GM23248 (cell line): ENCODE measurements around the gene SNCA. TPM values are rescaled to one million over a fixed set of nuclear protein-coding genes. Genes with fewer than 3 reads are reported as not detected.

ENCODE experiments used
- DNase-seq: peaks from one replicate; pipeline ENCODE4 v3.0.0-alpha.2; 2015
- H2AFZ ChIP-seq: fragments of 200-600 bp; sonication (generic); 2 replicates; pipeline ENCODE4 v1.6.1; 2016; ENCODE audit warnings: antibody characterized with exemption
- H3F3A ChIP-seq: fragments of 200-600 bp; sonication (generic); 2 replicates; pipeline ENCODE4 v1.6.1; 2016; ENCODE audit warnings: mild to moderate bottlenecking, antibody characterized with exemption, mixed run types; ENCODE audit not compliant: insufficient read depth
- H3K27ac ChIP-seq: fragments of 200-600 bp; sonication (generic); 2 replicates; pipeline ENCODE4 v1.5.1; 2016; ENCODE audit warnings: mild to moderate bottlenecking
- H3K27me3 ChIP-seq: fragments of 200-600 bp; sonication (generic); replicated peaks from 2 replicates; pipeline ENCODE4 v1.6.1; 2016; ENCODE audit warnings: mild to moderate bottlenecking; ENCODE audit not compliant: insufficient read depth
- H3K36me3 ChIP-seq: fragments of 200-600 bp; sonication (generic); 2 replicates; pipeline ENCODE4 v1.6.1; 2016; ENCODE audit warnings: low read depth, mild to moderate bottlenecking
- H3K4me1 ChIP-seq: fragments of 200-600 bp; sonication (generic); 2 replicates; pipeline ENCODE4 v1.6.1; 2016; ENCODE audit warnings: mild to moderate bottlenecking; ENCODE audit not compliant: insufficient read depth
- H3K4me2 ChIP-seq: fragments of 200-600 bp; sonication (generic); one replicate; pipeline ENCODE4 v1.6.1; 2016; ENCODE audit warnings: mild to moderate bottlenecking; ENCODE audit not compliant: unreplicated experiment
- H3K4me3 ChIP-seq: fragments of 200-600 bp; sonication (generic); 2 replicates; pipeline ENCODE4 v1.5.1; 2016; ENCODE audit warnings: mild to moderate bottlenecking
- H3K79me2 ChIP-seq: fragments of 200-600 bp; sonication (generic); 2 replicates; pipeline ENCODE4 v1.6.1; 2016; ENCODE audit warnings: mild to moderate bottlenecking; ENCODE audit not compliant: insufficient read depth
- H3K9ac ChIP-seq: fragments of 200-600 bp; sonication (generic); 2 replicates; pipeline ENCODE4 v1.6.1; 2016; ENCODE audit warnings: mild to moderate bottlenecking
- H3K9me2 ChIP-seq: fragments of 200-600 bp; sonication (generic); 2 replicates; pipeline ENCODE4 v1.6.1; 2016; ENCODE audit warnings: mixed run types, mild to moderate bottlenecking, moderate library complexity; ENCODE audit not compliant: insufficient read depth
- H3K9me3 ChIP-seq: fragments of 200-600 bp; sonication (generic); one replicate; pipeline ENCODE4 v1.6.1; 2017; ENCODE audit warnings: low read depth
- H4K20me1 ChIP-seq: fragments of 200-600 bp; sonication (generic); 2 replicates; pipeline ENCODE4 v1.6.0; 2016; ENCODE audit not compliant: insufficient read depth
- EZH2 ChIP-seq: fragments of 200-600 bp; sonication (generic); IDR thresholded peaks from 2 replicates; pipeline ENCODE4 v1.6.1; 2018; ENCODE audit warnings: antibody characterized with exemption, mild to moderate bottlenecking; ENCODE audit not compliant: insufficient read depth, poor library complexity, severe bottlenecking
- EZH2phosphoT487 ChIP-seq: fragments of 200-600 bp; sonication (generic); IDR thresholded peaks from 2 replicates; pipeline ENCODE4 v1.6.1; 2018; ENCODE audit warnings: antibody characterized with exemption, moderate library complexity, mild to moderate bottlenecking, low read depth; ENCODE audit not compliant: insufficient read depth
- WGBS, 2 experiments: methylation state at CpG; one replicate each; pipeline ENCODE4 v1.1.6; 2015 to 2017; ENCODE audit warnings: low lambda C conversion rate in 2 of 2, low coverage in 1 of 2; ENCODE audit errors: missing lambda C conversion rate in 2 of 2; 5-methylcytosine and 5-hydroxymethylcytosine counted together
- in situ Hi-C: fragments of 300-500 bp; cut with MboI; formaldehyde crosslinking; loops from 2 replicates; pipeline ENCODE4 v1.15.0; 2020
- polyA plus RNA-seq: library from polyadenylated mRNA; unstranded; fragments of >200 nt; fragmentation: Nextera tagmentation; extraction: Ambion mirVana; gene quantifications from 2 replicates; pipeline ENCODE4 v1.2.1, GENCODE V29; 2016
- total RNA-seq: library from RNA; depleted of rRNA; stranded (reverse); fragments of >200 nt; shearing (Covaris generic); gene quantifications from 2 replicates; pipeline ENCODE4 v1.2.3, GENCODE V29; 2014

SNCA gene
- total and polyA plus RNA-seq, 2 experiments from 2014 or later = 0.25 TPM; not detected in 1

DNA sequence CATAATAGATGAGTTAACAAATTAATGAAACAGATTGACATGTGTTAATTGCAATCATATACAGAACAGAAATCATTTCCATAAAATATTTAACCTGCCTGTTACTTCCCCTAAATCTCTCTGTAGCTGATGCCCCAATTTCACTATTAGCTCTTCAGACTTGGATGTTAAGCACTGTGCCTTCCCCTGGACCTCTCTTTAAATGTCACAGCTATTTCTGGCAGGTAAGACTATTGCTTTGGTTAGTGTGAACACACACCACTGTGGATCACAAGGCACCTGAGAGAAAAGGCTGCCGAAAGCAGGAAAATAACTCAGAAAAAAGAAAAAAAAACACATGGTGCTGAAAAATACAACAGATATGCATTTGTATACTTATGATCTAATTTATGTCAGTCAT is 91.3 kb downstream of the SNCA start:
- WGBS, 2 experiments = 84 to 95% methylated on average over 1 of the region's 1 CpG
- Histone ChIP-seq H3K9ac (no peak overlapping the region), H3K36me3 (no peaks in the 10 kb centered on the region), H3K27ac (no peak overlapping the region), H2AFZ (no peak overlapping the region), H3K9me2 (no peaks in the 10 kb centered on the region), H3K4me3 (no peak overlapping the region), H3K4me2 (no peak overlapping the region), H3K9me3 (no peaks in the 10 kb centered on the region), H3K79me2 (no peaks in the 10 kb centered on the region), H3K27me3 (no peaks in the 10 kb centered on the region), H4K20me1 (no peaks in the 10 kb centered on the region), H3K4me1 (no peaks in the 10 kb centered on the region), H3F3A (no peaks in the 10 kb centered on the region)
- no peak for DNase-seq
- in situ Hi-C loops = no loop called here
- TF ChIP-seq EZH2phosphoT487 (no peak), EZH2 (no peak)

DNA sequence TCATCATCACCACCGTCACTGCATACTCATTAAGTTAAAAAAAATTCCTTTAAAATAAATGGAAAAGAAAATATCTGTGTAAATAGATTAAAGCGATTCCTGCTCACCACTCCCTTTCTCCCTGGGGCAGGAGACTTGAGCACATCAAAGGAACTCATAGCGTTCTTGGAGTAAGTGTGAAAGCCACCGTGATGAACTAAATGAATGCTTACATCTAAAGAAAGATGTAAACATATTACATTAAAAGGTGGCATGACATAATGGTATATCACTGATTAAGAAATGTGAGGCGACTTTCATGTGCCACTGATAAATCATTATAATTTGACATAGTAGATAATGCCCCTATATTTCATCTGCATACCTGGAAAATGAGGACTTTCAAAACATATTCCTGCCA is 92.0 kb downstream of the SNCA start:
- no peaks in the 10 kb centered on the region for H3K27me3 ChIP-seq
- H4K20me1 ChIP-seq = no peaks in the 10 kb centered on the region
- TF ChIP-seq EZH2phosphoT487 (no peak), EZH2 (no peak)
- no peaks in the 10 kb centered on the region for H3K9me3 ChIP-seq
- no peak for DNase-seq
- no peaks in the 10 kb centered on the region for H3K79me2 ChIP-seq
- 83 to 86% methylated on average over 5 of the region's 5 CpGs for WGBS, 2 experiments
- no peaks in the 10 kb centered on the region for H3K4me1 ChIP-seq
- in situ Hi-C loops = no loop called here
- H3K9ac ChIP-seq = no peak overlapping the region
- H3K4me3 ChIP-seq = no peak overlapping the region
- H3K4me2 ChIP-seq = no peak overlapping the region
- H3K27ac ChIP-seq = no peak overlapping the region
- H3K9me2 ChIP-seq = no peaks in the 10 kb centered on the region
- H3K36me3 ChIP-seq = no peaks in the 10 kb centered on the region
- H3F3A ChIP-seq = no peaks in the 10 kb centered on the region
- no peak overlapping the region for H2AFZ ChIP-seq

DNA sequence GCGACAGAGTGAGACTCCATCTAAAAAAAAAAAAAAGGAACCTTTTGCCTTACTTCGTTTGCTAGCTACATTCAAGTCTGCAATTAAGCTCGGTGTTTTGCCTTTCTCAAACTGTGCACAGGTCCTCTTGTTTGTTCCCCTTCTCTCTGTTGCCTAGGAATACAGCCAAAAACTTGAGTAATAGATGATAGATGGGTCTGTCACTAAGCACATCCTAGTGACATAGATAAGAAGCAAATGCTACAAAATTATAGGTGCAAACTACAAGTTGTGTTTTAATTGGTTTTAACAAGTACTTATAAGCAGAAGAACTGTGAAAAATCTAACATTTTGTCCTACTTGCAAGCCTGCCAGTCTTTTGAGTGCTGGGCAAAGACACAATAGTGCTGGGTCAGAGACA is 95.2 kb downstream of the SNCA start:
- H3F3A ChIP-seq = no peaks in the 10 kb centered on the region
- peaks cover 8% of the 10 kb centered on the region; the same call in 1 of the 2 replicates for H3K4me1 ChIP-seq
- no peak for DNase-seq
- no peak for TF ChIP-seq EZH2phosphoT487
- TF ChIP-seq EZH2 = no peak
- H2AFZ ChIP-seq = no peak overlapping the region
- H3K36me3 ChIP-seq = no peaks in the 10 kb centered on the region
- WGBS, 2 experiments = 82 to 83% methylated on average over 3 of the region's 3 CpGs
- no peak overlapping the region for H3K27ac ChIP-seq
- H3K79me2 ChIP-seq = no peaks in the 10 kb centered on the region
- no peak overlapping the region for H3K4me3 ChIP-seq
- in situ Hi-C loops = no loop called here
- no peaks in the 10 kb centered on the region for H4K20me1 ChIP-seq
- H3K9me3 ChIP-seq = no peaks in the 10 kb centered on the region
- no peak overlapping the region for H3K9ac ChIP-seq
- no peaks in the 10 kb centered on the region for H3K27me3 ChIP-seq
- H3K9me2 ChIP-seq = no peaks in the 10 kb centered on the region
- no peak overlapping the region for H3K4me2 ChIP-seq

DNA sequence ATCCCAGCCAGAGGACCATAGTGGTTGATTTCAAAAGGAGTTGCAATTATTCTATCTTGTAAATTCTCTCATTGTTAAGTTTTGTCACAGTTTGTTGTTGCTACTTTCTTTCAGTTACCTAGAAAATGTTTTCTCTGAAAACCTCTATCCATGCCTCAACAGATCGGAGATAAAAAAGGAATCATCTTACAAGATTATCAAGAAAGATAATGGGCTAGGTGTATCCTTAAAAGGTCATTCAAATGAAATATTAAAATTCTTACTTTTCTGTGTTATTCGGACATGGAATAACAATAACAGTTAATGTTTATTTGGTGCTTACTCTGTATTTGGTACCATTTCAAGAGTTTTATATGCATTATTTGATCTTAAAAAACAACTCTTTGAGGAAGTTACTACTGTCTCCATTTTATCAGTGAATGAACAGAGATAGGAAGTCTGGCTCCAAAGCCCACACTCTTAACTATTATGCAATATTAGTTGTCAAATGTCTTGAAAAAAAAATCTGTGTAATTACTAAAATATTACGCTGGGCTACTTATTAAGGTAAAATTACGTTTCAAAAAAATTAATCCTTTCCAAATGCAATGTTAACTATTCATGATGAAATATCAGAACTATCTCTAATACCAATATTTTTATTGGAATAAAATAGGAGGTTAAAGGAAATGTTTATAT is 97.5 kb downstream of the SNCA start:
- Histone ChIP-seq H4K20me1 (no peaks in the 10 kb centered on the region), H2AFZ (no peak overlapping the region), H3K4me3 (no peak overlapping the region), H3K27me3 (no peaks in the 10 kb centered on the region), H3K79me2 (no peaks in the 10 kb centered on the region), H3K9me2 (no peaks in the 10 kb centered on the region), H3K9ac (no peak overlapping the region), H3K4me1 (peaks cover 8% of the 10 kb centered on the region; the same call in 1 of the 2 replicates), H3K27ac (no peak overlapping the region), H3F3A (no peaks in the 10 kb centered on the region), H3K4me2 (no peak overlapping the region), H3K36me3 (no peaks in the 10 kb centered on the region), H3K9me3 (no peaks in the 10 kb centered on the region)
- WGBS, 2 experiments = 63 to 68% methylated on average over 4 of the region's 4 CpGs
- TF ChIP-seq EZH2phosphoT487 = no peak
- no peak for TF ChIP-seq EZH2
- DNase-seq = no peak
- in situ Hi-C loops = no loop called here
